Bronchial epithelial cell (primary cell): ENCODE measurements around the gene FAM222A. TPM values are rescaled to one million over a fixed set of nuclear protein-coding genes. Genes with fewer than 3 reads are reported as not detected.
A peak's percentile ranks its signal among the peaks of the same experiment; 100 is the strongest.

ENCODE experiments used
- DNase-seq: peaks from one replicate; pipeline ENCODE4 v3.0.0-alpha.2; 2010; ENCODE audit warnings: low read depth
- FAIRE-seq: peaks from 2 replicates; lab custom pipeline; 2011; peaks lifted over from hg19 to GRCh38; lab: Jason Lieb, UNC
- H3K27me3 ChIP-seq: 2 replicates; pipeline ENCODE4 v1.5.1; 2011; ENCODE audit warnings: low read length; ENCODE audit not compliant: control insufficient read depth, insufficient read depth
- H3K36me3 ChIP-seq: 2 replicates; pipeline ENCODE4 v1.5.1; 2011; ENCODE audit warnings: low read length; ENCODE audit not compliant: control insufficient read depth, insufficient read depth
- H3K4me3 ChIP-seq: 2 replicates; pipeline ENCODE4 v1.5.1; 2011; ENCODE audit warnings: mild to moderate bottlenecking, low read depth, low read length, control low read depth
- CTCF ChIP-seq: IDR thresholded peaks from 2 replicates; pipeline ENCODE4 v1.5.1; 2011; ENCODE audit warnings: mild to moderate bottlenecking, moderate library complexity, low read length, control low read depth, inconsistent platforms; ENCODE audit not compliant: insufficient read depth, severe bottlenecking
- total RNA-seq: library from RNA; depleted of rRNA; stranded (reverse); fragments of >200 nt; gene quantifications from 2 replicates; pipeline ENCODE4 v1.2.1, GENCODE V29; 2014

The FAM222A gene
- total RNA-seq, 1 donor from 2014 or later: not detected

GRCh38 chr12:109717390-109718357 is 4.0 kb downstream of the FAM222A start:
- no peak for TF ChIP-seq CTCF
- H3K36me3 ChIP-seq: no peaks in the 10 kb centered on the region
- no peak overlapping the region for H3K4me3 ChIP-seq
- peaks cover 14% of the 10 kb centered on the region for H3K27me3 ChIP-seq
- FAIRE-seq: no peak
- no peak for DNase-seq

GRCh38 chr12:109718390-109718789 is 4.8 kb downstream of the FAM222A start:
- no peak for TF ChIP-seq CTCF
- Histone ChIP-seq H3K36me3 (no peaks in the 10 kb centered on the region), H3K27me3 (peaks cover 12% of the 10 kb centered on the region), H3K4me3 (no peak overlapping the region)
- no peak for FAIRE-seq
- DNase-seq: no peak

- Histone ChIP-seq H3K36me3 (no peaks in the 10 kb centered on the region), H3K4me3 (no peak overlapping the region), H3K27me3 (peaks cover 12% of the 10 kb centered on the region)
- peak; percentile 43 for FAIRE-seq
- peak; percentile 32 for TF ChIP-seq CTCF
- DNase-seq: no peak
These were observed 5.7 kb downstream of the FAM222A start for GRCh38 chr12:109719123-109720022.

GRCh38 chr12:109720152-109720856 is 6.7 kb downstream of the FAM222A start:
- no peak for TF ChIP-seq CTCF
- DNase-seq (no peak), FAIRE-seq (no peak)
- no peak overlapping the region for H3K4me3 ChIP-seq
- peaks cover 8% of the 10 kb centered on the region for H3K27me3 ChIP-seq
- H3K36me3 ChIP-seq: no peaks in the 10 kb centered on the region

GRCh38 chr12:109720857-109721189 is 7.2 kb downstream of the FAM222A start:
- FAIRE-seq (no peak), DNase-seq (no peak)
- TF ChIP-seq CTCF: no peak
- H3K36me3 ChIP-seq: no peaks in the 10 kb centered on the region
- H3K4me3 ChIP-seq: no peak overlapping the region
- peaks cover 8% of the 10 kb centered on the region for H3K27me3 ChIP-seq
